Fibroblast of lung (primary cell): ENCODE data around the gene GJB3. TPM values are rescaled to one million over a fixed set of nuclear protein-coding genes. Genes with fewer than 3 reads are reported as not detected.

Experiments used
- DNase-seq, 2 donors: peaks; one replicate each; pipeline versions ENCODE4 v3.0.0 to v3.0.0-alpha.2; 2010; ENCODE audit warnings: low read depth in 2 of 2
- H2AFZ ChIP-seq: 2 replicates; pipeline ENCODE4 v1.5.1; 2012; ENCODE audit warnings: low read length, control low read depth, inconsistent platforms
- H3K27ac ChIP-seq: 2 replicates; pipeline ENCODE4 v1.5.1; 2011; ENCODE audit warnings: low read length, control low read depth; ENCODE audit not compliant: insufficient read depth
- H3K27me3 ChIP-seq: 2 replicates; pipeline ENCODE4 v1.5.1; 2011; ENCODE audit warnings: mild to moderate bottlenecking, low read length; ENCODE audit not compliant: control insufficient read depth, insufficient read depth
- H3K36me3 ChIP-seq: 2 replicates; pipeline ENCODE4 v1.5.1; 2011; ENCODE audit warnings: low read length; ENCODE audit not compliant: control insufficient read depth, insufficient read depth
- H3K4me1 ChIP-seq: 2 replicates; pipeline ENCODE4 v1.5.1; 2011; ENCODE audit warnings: low read length; ENCODE audit not compliant: control insufficient read depth, insufficient read depth; ENCODE audit errors: extremely low read depth
- H3K4me2 ChIP-seq: 2 replicates; pipeline ENCODE4 v1.5.1; 2011; ENCODE audit warnings: low read length, control low read depth; ENCODE audit not compliant: insufficient read depth; ENCODE audit errors: extremely low read depth
- H3K4me3 ChIP-seq, 4 experiments: fragments of 200-600 bp in 1 of 4; sonication (generic) in 1 of 4; replicated peaks in 1 of 4; 2 replicates each; pipeline ENCODE4 v1.5.1; 2011 to 2016; ENCODE audit warnings: low read length in 4 of 4, low read depth in 3 of 4, mild to moderate bottlenecking in 3 of 4, control low read depth in 2 of 4, inconsistent platforms in 1 of 4, mixed read lengths in 1 of 4; ENCODE audit not compliant: insufficient read depth in 1 of 4; ENCODE audit errors: control extremely low read depth in 1 of 4
- H3K79me2 ChIP-seq: 2 replicates; pipeline ENCODE4 v1.5.1; 2012; ENCODE audit warnings: mild to moderate bottlenecking, low read length, inconsistent platforms; ENCODE audit not compliant: control insufficient read depth, insufficient read depth
- H3K9ac ChIP-seq: 2 replicates; pipeline ENCODE4 v1.5.1; 2011; ENCODE audit warnings: mild to moderate bottlenecking, low read length, control low read depth; ENCODE audit not compliant: insufficient read depth
- H3K9me3 ChIP-seq: 2 replicates; pipeline ENCODE4 v1.5.1; 2012; ENCODE audit warnings: low read depth, low read length; ENCODE audit not compliant: control insufficient read depth, insufficient read depth
- H4K20me1 ChIP-seq: 2 replicates; pipeline ENCODE4 v1.5.1; 2011; ENCODE audit warnings: low read length; ENCODE audit not compliant: control insufficient read depth, insufficient read depth; ENCODE audit errors: extremely low read depth
- CTCF ChIP-seq, 2 donors: IDR thresholded peaks in 1 of 2; conservative IDR thresholded peaks in 1 of 2; 1 replicate in 1 of 2; 2 replicates in 1 of 2; pipeline ENCODE4 v1.5.1; 2011 to 2012; ENCODE audit warnings: low read length in 2 of 2, control low read depth in 1 of 2, inconsistent platforms in 1 of 2, low read depth in 1 of 2, mild to moderate bottlenecking in 1 of 2
- EZH2 ChIP-seq: IDR thresholded peaks from 2 replicates; pipeline ENCODE4 v1.5.1; 2012; ENCODE audit warnings: low read length, control low read depth, mild to moderate bottlenecking; ENCODE audit errors: missing control alignments
- polyA plus RNA-seq, 2 donors: library from polyadenylated mRNA; depleted of rRNA in 1 of 2; stranded (reverse) in 1 of 2; unstranded in 1 of 2; fragments of >200 nt; gene quantifications; 2 replicates each; pipeline ENCODE4 v1.2.1, GENCODE V29; 2011 to 2012; ENCODE audit warnings: missing spikeins in 1 of 2
- total RNA-seq: library from RNA; depleted of rRNA; stranded (reverse); fragments of >200 nt; gene quantifications from 2 replicates; pipeline ENCODE4 v1.2.1, GENCODE V29; 2014

GJB3 gene
- total and polyA plus RNA-seq, 2 donors (not counting 1 experiment from before 2014, with no cell fraction given) = not detected

- H4K20me1 ChIP-seq = no peaks in the 10 kb centered on the region
- no peak overlapping the region for H3K4me2 ChIP-seq
- no peaks in the 10 kb centered on the region for H3K27me3 ChIP-seq
- no peaks in the 10 kb centered on the region for H3K36me3 ChIP-seq
- no peak overlapping the region for H3K9ac ChIP-seq
- no peaks in the 10 kb centered on the region for H3K4me1 ChIP-seq
- no peak overlapping the region for H3K27ac ChIP-seq
- no peaks in the 10 kb centered on the region for H3K79me2 ChIP-seq
- no peaks in the 10 kb centered on the region for H3K9me3 ChIP-seq
- H3K4me3 ChIP-seq = no peak overlapping the region
- TF ChIP-seq EZH2 (no peak), CTCF (conservative IDR thresholded peaks at IDR 0.05 in 1 of 2, IDR thresholded peaks at IDR 0.05 in 1 of 2; ENCODE audit: low read depth in 1 of 2, low read length in 2 of 2) (no peak)
- DNase-seq = no peak
- no peak overlapping the region for H2AFZ ChIP-seq
These were observed 19.2 kb upstream of the GJB3 start for GRCh38 chr1:34761776-34762307.

- no peak for TF ChIP-seq EZH2
- no peak for TF ChIP-seq CTCF (conservative IDR thresholded peaks at IDR 0.05 in 1 of 2, IDR thresholded peaks at IDR 0.05 in 1 of 2; ENCODE audit: low read depth in 1 of 2, low read length in 2 of 2)
- H3K9ac ChIP-seq = no peak overlapping the region
These were observed 18.4 kb upstream of the GJB3 start for GRCh38 chr1:34762474-34763141.

GRCh38 chr1:34763142-34763781 lies 17.8 kb upstream of the GJB3 start:
- Histone ChIP-seq H3K9ac (no peak overlapping the region), H3K4me3 (no peak overlapping the region)
- no peak for TF ChIP-seq CTCF (conservative IDR thresholded peaks at IDR 0.05 in 1 of 2, IDR thresholded peaks at IDR 0.05 in 1 of 2; ENCODE audit: low read depth in 1 of 2, low read length in 2 of 2)
- TF ChIP-seq EZH2 = no peak

More at GRCh38 chr1:34762474-34763141, 18.4 kb upstream of the GJB3 start:
- Histone ChIP-seq H3K4me1 (no peaks in the 10 kb centered on the region), H4K20me1 (no peaks in the 10 kb centered on the region), H3K27ac (no peak overlapping the region), H3K36me3 (no peaks in the 10 kb centered on the region), H3K79me2 (no peaks in the 10 kb centered on the region), H3K4me2 (no peak overlapping the region), H3K9me3 (no peaks in the 10 kb centered on the region), H3K27me3 (no peaks in the 10 kb centered on the region), H2AFZ (no peak overlapping the region), H3K4me3 (no peak overlapping the region)
- no peak for DNase-seq

More at GRCh38 chr1:34763142-34763781, 17.8 kb upstream of the GJB3 start:
- no peak overlapping the region for H3K4me2 ChIP-seq
- peak in 1 of 2 donors; percentile 66 for DNase-seq
- H3K27ac ChIP-seq = no peak overlapping the region
- H3K9me3 ChIP-seq = no peaks in the 10 kb centered on the region
- H3K36me3 ChIP-seq = no peaks in the 10 kb centered on the region
- no peaks in the 10 kb centered on the region for H3K4me1 ChIP-seq
- no peaks in the 10 kb centered on the region for H3K27me3 ChIP-seq
- no peaks in the 10 kb centered on the region for H4K20me1 ChIP-seq
- H2AFZ ChIP-seq = no peak overlapping the region
- no peaks in the 10 kb centered on the region for H3K79me2 ChIP-seq
